LNCAP (cell line): ENCODE results near the gene SLC22A23.

Experiments used
- TF ChIP-seq, protein P1 (sequence below): fragments of 450-650 bp; IDR thresholded peaks from 2 replicates; pipeline ENCODE4 v1.5.1; 2017; ENCODE audit warnings: mild to moderate bottlenecking

Gene SLC22A23

DNA sequence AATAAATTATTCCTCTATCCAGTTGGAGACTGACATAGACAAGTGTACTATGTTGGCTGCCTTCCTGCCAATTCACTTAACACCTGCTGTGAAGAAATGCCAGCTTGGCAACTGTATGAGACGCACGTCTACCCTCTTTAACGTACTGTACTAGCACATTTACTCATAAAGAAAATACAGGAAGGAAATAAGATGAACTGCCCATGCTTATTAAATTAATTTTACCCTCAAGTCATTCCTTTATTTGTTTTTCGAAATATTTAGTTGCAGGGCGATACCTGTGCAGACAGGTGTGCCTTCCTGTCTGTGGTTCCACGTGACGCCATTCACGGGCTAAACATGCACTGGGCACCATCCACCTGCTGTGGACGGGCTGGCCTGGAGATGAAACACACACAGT is 146.1 kb downstream of the SLC22A23 start:
- TF ChIP-seq, protein P1, sequence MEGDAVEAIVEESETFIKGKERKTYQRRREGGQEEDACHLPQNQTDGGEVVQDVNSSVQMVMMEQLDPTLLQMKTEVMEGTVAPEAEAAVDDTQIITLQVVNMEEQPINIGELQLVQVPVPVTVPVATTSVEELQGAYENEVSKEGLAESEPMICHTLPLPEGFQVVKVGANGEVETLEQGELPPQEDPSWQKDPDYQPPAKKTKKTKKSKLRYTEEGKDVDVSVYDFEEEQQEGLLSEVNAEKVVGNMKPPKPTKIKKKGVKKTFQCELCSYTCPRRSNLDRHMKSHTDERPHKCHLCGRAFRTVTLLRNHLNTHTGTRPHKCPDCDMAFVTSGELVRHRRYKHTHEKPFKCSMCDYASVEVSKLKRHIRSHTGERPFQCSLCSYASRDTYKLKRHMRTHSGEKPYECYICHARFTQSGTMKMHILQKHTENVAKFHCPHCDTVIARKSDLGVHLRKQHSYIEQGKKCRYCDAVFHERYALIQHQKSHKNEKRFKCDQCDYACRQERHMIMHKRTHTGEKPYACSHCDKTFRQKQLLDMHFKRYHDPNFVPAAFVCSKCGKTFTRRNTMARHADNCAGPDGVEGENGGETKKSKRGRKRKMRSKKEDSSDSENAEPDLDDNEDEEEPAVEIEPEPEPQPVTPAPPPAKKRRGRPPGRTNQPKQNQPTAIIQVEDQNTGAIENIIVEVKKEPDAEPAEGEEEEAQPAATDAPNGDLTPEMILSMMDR = no peak

DNA sequence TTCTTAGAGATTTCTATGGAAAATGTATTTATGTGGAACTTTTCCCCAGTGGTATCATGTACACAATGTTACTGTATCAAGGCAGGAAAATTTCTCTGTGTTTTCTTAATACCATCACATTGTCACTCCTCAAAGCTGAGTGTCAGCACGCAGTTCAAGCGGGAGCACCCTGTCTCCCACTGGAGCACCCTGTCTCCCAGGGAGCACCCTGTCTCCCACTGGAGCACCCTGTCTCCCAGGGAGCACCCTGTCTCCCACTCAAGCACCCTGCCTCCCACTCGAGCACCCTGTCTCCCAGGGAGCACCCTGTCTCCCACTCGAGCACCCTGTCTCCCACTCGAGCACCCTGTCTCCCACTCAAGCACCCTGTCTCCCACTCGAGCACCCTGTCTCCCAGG is 146.8 kb downstream of the SLC22A23 start:
- TF ChIP-seq, protein P1 = no peak

DNA sequence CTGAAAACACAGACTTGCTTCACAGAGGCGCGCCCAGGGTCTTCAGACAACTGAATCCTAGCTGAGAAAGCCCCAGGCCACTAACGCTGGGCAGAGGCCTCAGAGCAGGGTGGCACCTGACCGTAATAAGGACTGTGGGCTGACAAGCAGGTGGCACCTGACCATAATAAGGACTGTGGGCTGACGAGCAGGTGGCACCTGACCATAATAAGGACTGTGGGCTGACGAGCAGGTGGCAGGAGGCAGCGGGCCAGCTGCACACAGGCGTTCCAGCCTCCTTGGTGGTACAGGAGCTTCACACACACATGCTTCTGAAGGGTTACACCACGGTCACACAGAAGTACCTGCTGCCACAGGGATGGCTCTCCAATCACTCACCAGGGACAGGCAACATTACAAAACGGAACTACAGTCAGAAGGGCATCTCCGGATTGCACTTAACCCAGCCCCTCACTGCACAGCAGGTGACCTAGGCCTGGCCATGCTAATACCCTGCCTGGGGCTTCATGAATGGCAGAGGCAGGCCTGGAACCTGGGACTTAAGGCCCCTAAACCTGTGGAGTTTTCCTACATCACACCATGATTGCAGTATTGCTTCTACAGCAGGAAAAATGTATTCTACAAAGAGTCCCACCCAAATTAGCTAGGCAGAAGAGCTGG is 147.3 kb downstream of the SLC22A23 start:
- TF ChIP-seq, protein P1 = no peak

DNA sequence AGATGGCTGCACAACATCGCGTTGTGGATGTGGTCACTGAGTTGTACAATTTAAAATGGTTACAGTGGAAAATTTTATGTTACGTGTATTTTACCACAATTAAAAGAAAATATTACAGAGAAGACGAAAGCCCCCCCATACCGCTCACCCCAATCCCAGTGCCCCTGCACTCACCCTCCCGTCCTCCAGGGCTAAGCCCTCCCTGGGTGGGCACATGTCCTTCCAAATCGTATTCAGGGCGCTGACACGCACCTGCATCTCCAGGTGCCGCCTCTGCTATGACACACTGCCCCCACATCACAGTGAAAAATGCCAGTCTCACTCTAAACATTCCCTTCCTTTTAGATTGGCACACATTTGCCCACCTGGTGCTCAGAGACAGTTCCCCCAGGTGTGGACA is 148.7 kb downstream of the SLC22A23 start:
- TF ChIP-seq, protein P1 = no peak

DNA sequence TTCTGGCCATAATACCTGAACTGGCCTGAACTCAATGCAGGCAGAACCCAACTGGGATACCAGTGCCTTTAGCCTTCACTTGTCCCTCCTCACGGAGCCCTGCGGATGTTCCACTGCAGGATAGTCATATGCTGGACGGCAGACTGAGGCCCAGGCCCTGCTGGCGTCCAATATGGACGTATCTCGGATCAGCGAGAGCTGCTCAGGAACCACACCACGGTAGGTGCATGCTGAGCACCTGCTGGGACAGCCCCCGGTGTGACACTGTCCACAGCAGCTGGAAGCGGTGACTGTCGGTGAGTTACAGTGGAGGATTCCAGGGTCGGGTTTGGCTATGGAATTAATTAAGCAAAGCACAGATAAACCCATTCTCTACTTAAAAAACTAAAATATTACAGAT is 149.4 kb downstream of the SLC22A23 start:
- TF ChIP-seq, protein P1 = no peak

DNA sequence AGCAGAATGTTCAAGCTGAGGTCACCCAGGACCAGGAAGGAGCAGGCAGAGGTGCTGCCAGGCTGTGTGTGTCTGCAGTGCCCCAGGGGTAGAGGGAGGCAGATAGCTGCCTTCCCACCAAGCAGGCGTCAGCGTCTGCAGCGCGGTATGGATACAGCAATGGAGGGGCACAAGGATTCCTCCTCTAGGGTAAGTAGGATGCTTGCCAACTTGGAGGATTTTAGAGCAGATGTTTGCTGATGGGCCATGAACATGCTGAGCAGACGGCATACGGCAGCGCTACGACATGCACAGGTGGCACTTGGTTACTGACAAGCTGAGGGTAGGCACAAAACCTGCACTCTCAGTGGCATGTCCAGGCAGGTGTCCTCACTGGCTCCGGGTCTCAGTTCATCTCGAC is 150.0 kb downstream of the SLC22A23 start:
- TF ChIP-seq, protein P1 = no peak

DNA sequence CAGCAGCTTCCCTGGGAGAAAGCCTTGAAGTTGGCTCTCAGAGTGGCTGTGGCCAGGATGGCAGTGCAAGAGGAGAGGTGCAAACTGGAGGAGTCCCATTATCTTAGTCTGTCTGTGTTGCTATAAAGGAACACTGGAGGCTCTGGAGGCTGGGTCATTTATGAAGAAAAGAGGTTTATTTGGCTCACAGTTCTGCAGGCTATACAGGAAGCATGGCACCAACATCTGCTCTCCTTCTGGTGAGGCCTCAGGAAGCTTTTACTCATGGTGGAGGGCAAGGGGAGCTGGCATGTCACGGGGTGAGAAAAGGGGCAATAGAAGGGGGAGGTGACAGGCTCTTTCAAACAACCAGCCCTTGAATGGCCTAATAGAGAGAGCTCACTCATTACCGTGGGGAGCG is 151.0 kb downstream of the SLC22A23 start:
- TF ChIP-seq, protein P1 = no peak

DNA sequence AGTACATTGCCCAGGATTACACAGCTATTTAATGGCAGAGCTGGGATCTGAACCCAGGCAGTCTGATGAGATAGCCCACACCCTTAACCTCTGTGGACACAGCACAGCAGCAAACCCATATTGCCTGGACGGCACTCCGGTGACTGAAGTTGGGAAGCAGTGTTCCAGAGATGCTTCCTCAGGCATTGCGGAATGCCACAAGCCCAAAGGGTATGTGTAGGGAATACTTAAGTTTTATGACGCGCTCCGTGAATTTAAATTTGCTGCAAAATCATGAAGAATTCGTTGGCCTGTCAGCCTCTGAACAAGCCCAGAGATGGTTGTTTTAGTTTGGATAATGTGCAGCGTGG is 151.7 kb downstream of the SLC22A23 start:
- TF ChIP-seq, protein P1 = no peak
